ENCODE results near the gene CPSF4.

CPSF4 gene

DNA sequence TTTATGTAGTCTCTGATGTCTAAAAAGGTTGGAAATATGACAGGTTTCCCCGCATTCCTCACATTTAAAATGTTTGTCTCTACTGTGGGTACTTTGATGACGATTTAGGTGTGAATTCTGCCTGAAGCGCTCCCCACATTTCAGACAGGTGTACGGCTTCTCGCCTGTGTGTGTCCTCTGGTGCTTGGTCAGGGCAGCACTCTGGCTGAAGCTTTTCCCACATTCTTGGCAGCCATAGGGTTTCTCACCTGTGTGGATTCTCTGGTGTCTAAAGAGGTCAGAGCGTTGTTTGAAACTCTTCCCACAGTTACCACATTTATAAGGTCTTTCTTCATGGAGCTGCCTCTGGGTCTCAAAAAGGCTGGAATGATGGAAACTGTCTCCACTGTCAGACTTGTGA, 55.1 kb downstream of the CPSF4 start:
- TF ChIP-seq, protein P1, sequence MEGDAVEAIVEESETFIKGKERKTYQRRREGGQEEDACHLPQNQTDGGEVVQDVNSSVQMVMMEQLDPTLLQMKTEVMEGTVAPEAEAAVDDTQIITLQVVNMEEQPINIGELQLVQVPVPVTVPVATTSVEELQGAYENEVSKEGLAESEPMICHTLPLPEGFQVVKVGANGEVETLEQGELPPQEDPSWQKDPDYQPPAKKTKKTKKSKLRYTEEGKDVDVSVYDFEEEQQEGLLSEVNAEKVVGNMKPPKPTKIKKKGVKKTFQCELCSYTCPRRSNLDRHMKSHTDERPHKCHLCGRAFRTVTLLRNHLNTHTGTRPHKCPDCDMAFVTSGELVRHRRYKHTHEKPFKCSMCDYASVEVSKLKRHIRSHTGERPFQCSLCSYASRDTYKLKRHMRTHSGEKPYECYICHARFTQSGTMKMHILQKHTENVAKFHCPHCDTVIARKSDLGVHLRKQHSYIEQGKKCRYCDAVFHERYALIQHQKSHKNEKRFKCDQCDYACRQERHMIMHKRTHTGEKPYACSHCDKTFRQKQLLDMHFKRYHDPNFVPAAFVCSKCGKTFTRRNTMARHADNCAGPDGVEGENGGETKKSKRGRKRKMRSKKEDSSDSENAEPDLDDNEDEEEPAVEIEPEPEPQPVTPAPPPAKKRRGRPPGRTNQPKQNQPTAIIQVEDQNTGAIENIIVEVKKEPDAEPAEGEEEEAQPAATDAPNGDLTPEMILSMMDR (IDR thresholded peaks at IDR 0.05; ENCODE audit: low read depth, low read length, poor library complexity, severe bottlenecking) = no peak
- no peak for TF ChIP-seq EZH2phosphoT487 (IDR thresholded peaks at IDR 0.05; ENCODE audit: borderline replicate concordance, low read length)

DNA sequence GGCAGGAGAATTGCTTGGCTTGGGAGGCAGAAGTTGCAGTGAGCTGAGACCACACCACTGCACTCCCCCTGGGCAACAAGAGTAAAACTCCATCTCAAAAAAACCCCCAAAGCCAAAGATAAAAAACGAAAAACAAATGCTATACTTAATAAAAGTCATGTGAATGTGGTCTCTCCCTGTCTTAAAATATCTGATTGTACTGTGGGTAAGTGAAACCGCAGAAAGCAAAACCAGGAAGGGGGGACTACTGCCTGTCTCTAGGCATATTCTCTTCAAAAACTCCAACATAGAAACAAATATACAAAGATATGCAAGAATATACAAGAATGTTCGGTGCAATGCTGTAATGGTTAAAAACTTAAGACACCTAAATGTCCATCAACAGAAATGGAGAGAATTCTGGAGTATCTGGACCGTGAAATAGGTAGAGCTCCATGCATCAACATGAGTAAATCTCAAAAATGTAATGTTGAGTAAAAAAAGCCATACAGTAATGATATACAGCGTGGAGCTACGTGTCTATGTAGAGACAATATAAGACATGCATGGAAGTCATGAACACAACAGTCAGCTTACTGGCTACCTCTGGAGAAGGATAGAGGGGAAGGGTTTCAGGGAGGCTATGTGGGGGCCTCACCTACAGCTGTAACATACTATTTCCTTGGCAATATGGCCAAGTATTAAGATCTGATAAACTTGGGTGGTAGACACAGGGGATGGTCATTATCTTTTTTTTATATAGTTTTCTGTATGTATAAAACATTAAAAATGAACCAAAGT, 59.2 kb downstream of the CPSF4 start:
- no peaks in the 10 kb centered on the region for H3K9me2 ChIP-seq (replicated peaks; ENCODE audit: control insufficient read depth, low read length)
- H3K9me3 ChIP-seq (ENCODE audit: control insufficient read depth, insufficient read depth, low read length) = peaks cover 20% of the 10 kb centered on the region
- peaks cover 23% of the 10 kb centered on the region for H3K4me1 ChIP-seq (ENCODE audit: control insufficient read depth, low read length)
- H3K36me3 ChIP-seq (ENCODE audit: control insufficient read depth, low read length) = peaks cover 73% of the 10 kb centered on the region
- peaks cover 86% of the 10 kb centered on the region for H3K79me2 ChIP-seq (ENCODE audit: control insufficient read depth, low read length)
- H3K4me3 ChIP-seq (ENCODE audit: low read length) = peak overlapping the region; percentile 96
- peaks cover 5% of the 10 kb centered on the region for H3F3A ChIP-seq (ENCODE audit: control insufficient read depth, insufficient read depth)
- H3K4me2 ChIP-seq (ENCODE audit: low read length) = peak overlapping the region; percentile 88
- H3K27me3 ChIP-seq (ENCODE audit: control insufficient read depth, low read length) = no peaks in the 10 kb centered on the region
- peaks cover 17% of the 10 kb centered on the region for H4K20me1 ChIP-seq (ENCODE audit: control insufficient read depth, insufficient read depth, low read depth, low read length)
- TF ChIP-seq EZH2phosphoT487 (IDR thresholded peaks at IDR 0.05; ENCODE audit: borderline replicate concordance, low read length) = no peak
- no peak overlapping the region for H3K27ac ChIP-seq (ENCODE audit: low read depth, low read length)

More for the DNA sequence above, 55.1 kb downstream of the CPSF4 start:
- Histone ChIP-seq H3K27me3 (ENCODE audit: control insufficient read depth, low read length) (no peaks in the 10 kb centered on the region), H3K9me3 (ENCODE audit: control insufficient read depth, insufficient read depth, low read length) (peaks cover 15% of the 10 kb centered on the region), H3K27ac (ENCODE audit: low read depth, low read length) (no peak overlapping the region), H3F3A (ENCODE audit: control insufficient read depth, insufficient read depth) (peaks cover 3% of the 10 kb centered on the region; the same call in 1 of the 2 replicates), H4K20me1 (ENCODE audit: control insufficient read depth, insufficient read depth, low read depth, low read length) (peaks cover 11% of the 10 kb centered on the region), H3K4me2 (ENCODE audit: low read length) (no peak overlapping the region), H3K79me2 (ENCODE audit: control insufficient read depth, low read length) (peaks cover 69% of the 10 kb centered on the region), H3K9me2 (replicated peaks; ENCODE audit: control insufficient read depth, low read length) (no peaks in the 10 kb centered on the region), H3K4me1 (ENCODE audit: control insufficient read depth, low read length) (peaks cover 14% of the 10 kb centered on the region), H3K36me3 (ENCODE audit: control insufficient read depth, low read length) (peaks cover 75% of the 10 kb centered on the region), H3K4me3 (ENCODE audit: low read length) (no peak overlapping the region)

DNA sequence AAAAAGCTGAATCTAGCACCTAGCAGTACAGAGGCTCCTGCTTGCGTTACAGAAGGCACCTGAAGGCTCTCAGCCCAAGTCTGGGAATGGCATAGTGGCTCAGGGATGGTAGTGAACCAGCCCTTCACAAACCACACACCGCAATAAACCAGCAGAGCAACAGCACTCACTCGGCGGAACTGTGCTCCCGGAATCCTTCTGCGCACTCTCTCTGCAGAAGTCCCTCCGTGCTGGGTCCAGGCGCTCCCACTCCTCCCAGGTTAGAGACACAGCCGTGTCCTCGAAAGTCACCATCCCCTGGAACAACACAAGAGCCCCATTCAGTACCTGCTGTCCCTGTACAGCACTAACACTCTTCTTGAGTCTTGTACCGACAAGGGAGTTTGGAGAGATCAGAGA, 59.8 kb downstream of the CPSF4 start:
- Histone ChIP-seq H3K9me2 (replicated peaks; ENCODE audit: control insufficient read depth, low read length) (no peaks in the 10 kb centered on the region), H3K27me3 (ENCODE audit: control insufficient read depth, low read length) (no peaks in the 10 kb centered on the region), H3K4me2 (ENCODE audit: low read length) (peak overlapping the region; percentile 88), H3K9me3 (ENCODE audit: control insufficient read depth, insufficient read depth, low read length) (peaks cover 19% of the 10 kb centered on the region), H3K36me3 (ENCODE audit: control insufficient read depth, low read length) (peaks cover 67% of the 10 kb centered on the region), H4K20me1 (ENCODE audit: control insufficient read depth, insufficient read depth, low read depth, low read length) (peaks cover 17% of the 10 kb centered on the region), H3K27ac (ENCODE audit: low read depth, low read length) (no peak overlapping the region), H3F3A (ENCODE audit: control insufficient read depth, insufficient read depth) (peaks cover 9% of the 10 kb centered on the region), H3K4me1 (ENCODE audit: control insufficient read depth, low read length) (peaks cover 23% of the 10 kb centered on the region), H3K79me2 (ENCODE audit: control insufficient read depth, low read length) (peaks cover 81% of the 10 kb centered on the region), H3K4me3 (ENCODE audit: low read length) (peak overlapping the region; percentile 96)
- TF ChIP-seq EZH2phosphoT487 (IDR thresholded peaks at IDR 0.05; ENCODE audit: borderline replicate concordance, low read length) = no peak
- TF ChIP-seq, protein P1 (IDR thresholded peaks at IDR 0.05; ENCODE audit: low read depth, low read length, poor library complexity, severe bottlenecking) = no peak

DNA sequence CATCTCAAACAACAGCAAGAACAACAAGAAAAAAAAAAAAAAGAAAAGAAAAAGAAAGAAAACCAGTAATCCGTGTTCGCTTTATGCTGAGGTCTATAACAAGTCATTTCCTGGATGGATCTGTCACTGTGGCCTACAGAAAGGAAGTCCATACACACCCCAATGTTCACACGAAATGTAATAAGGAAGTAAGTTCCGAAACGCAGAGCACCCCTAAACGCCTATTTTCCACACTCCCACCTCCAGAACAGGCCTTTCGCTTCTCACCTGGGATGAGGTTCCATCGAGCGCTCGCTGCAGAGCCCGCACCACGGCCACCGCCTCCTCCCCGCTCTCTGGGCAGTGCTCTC, 60.6 kb downstream of the CPSF4 start:
- peaks cover 27% of the 10 kb centered on the region for H3K4me1 ChIP-seq (ENCODE audit: control insufficient read depth, low read length)
- H3K27me3 ChIP-seq (ENCODE audit: control insufficient read depth, low read length) = no peaks in the 10 kb centered on the region
- H4K20me1 ChIP-seq (ENCODE audit: control insufficient read depth, insufficient read depth, low read depth, low read length) = peaks cover 17% of the 10 kb centered on the region
- TF ChIP-seq, protein P1 (IDR thresholded peaks at IDR 0.05; ENCODE audit: low read depth, low read length, poor library complexity, severe bottlenecking) = no peak
- no peak for TF ChIP-seq EZH2phosphoT487 (IDR thresholded peaks at IDR 0.05; ENCODE audit: borderline replicate concordance, low read length)
- peaks cover 73% of the 10 kb centered on the region for H3K79me2 ChIP-seq (ENCODE audit: control insufficient read depth, low read length)
- H3K4me3 ChIP-seq (ENCODE audit: low read length) = peak overlapping the region; percentile 96
- H3K9me3 ChIP-seq (ENCODE audit: control insufficient read depth, insufficient read depth, low read length) = peaks cover 11% of the 10 kb centered on the region
- peaks cover 9% of the 10 kb centered on the region for H3F3A ChIP-seq (ENCODE audit: control insufficient read depth, insufficient read depth)
- peak overlapping the region; percentile 88 for H3K4me2 ChIP-seq (ENCODE audit: low read length)
- H3K36me3 ChIP-seq (ENCODE audit: control insufficient read depth, low read length) = peaks cover 59% of the 10 kb centered on the region
- no peaks in the 10 kb centered on the region for H3K9me2 ChIP-seq (replicated peaks; ENCODE audit: control insufficient read depth, low read length)
- H3K27ac ChIP-seq (ENCODE audit: low read depth, low read length) = peak overlapping the region; percentile 79

Data from DOHH2 (cell line).